Ramos (cell line): ENCODE measurements around the gene NFATC1.

Experiments used
- in situ Hi-C: fragments of 300-500 bp; cut with MboI; formaldehyde crosslinking; loops from one replicate; pipeline ENCODE4 v1.14.3; 2022; ENCODE audit warnings: low sequenced_read_pairs; ENCODE audit not compliant: unreplicated experiment

NFATC1 gene

GRCh38 chr18:79540904-79541282 lies 145.2 kb downstream of the NFATC1 start:
- in situ Hi-C loops = no loop called here

- in situ Hi-C loops = no loop called here
These were observed 146.5 kb downstream of the NFATC1 start for GRCh38 chr18:79542213-79542612.

- in situ Hi-C loops = no loop called here
These were observed 147.4 kb downstream of the NFATC1 start for GRCh38 chr18:79542876-79543750.

GRCh38 chr18:79543861-79544385 lies 148.2 kb downstream of the NFATC1 start:
- in situ Hi-C loops = no loop called here

- in situ Hi-C loops = no loop called here
These were observed 148.7 kb downstream of the NFATC1 start for GRCh38 chr18:79544386-79544963.

- in situ Hi-C loops = no loop called here
These were observed 149.5 kb downstream of the NFATC1 start for GRCh38 chr18:79545255-79545654.

GRCh38 chr18:79545736-79546171 lies 150.0 kb downstream of the NFATC1 start:
- in situ Hi-C loops = no loop called here

- in situ Hi-C loops = no loop called here
These were observed 151.1 kb downstream of the NFATC1 start for GRCh38 chr18:79546781-79547272.

- in situ Hi-C loops = no loop called here
These were observed 151.8 kb downstream of the NFATC1 start for GRCh38 chr18:79547413-79548076.

GRCh38 chr18:79548077-79548450 lies 152.3 kb downstream of the NFATC1 start:
- in situ Hi-C loops = no loop called here

- in situ Hi-C loops = no loop called here
These were observed 152.9 kb downstream of the NFATC1 start for GRCh38 chr18:79548621-79548985.

- in situ Hi-C loops = no loop called here
These were observed 153.4 kb downstream of the NFATC1 start for GRCh38 chr18:79548986-79549637.

- in situ Hi-C loops = no loop called here
These were observed 153.9 kb downstream of the NFATC1 start for GRCh38 chr18:79549638-79550000.

- in situ Hi-C loops = no loop called here
These were observed 156.5 kb downstream of the NFATC1 start for GRCh38 chr18:79552140-79552631.

GRCh38 chr18:79552696-79553095 lies 157.0 kb downstream of the NFATC1 start:
- in situ Hi-C loops = no loop called here

GRCh38 chr18:79553154-79553553 lies 157.4 kb downstream of the NFATC1 start:
- in situ Hi-C loops = no loop called here

GRCh38 chr18:79553696-79554095 lies 158.0 kb downstream of the NFATC1 start:
- in situ Hi-C loops = no loop called here

- in situ Hi-C loops = no loop called here
These were observed 158.6 kb downstream of the NFATC1 start for GRCh38 chr18:79554321-79554720.

GRCh38 chr18:79554945-79555645 lies 159.4 kb downstream of the NFATC1 start:
- in situ Hi-C loops = no loop called here

GRCh38 chr18:79555885-79556284 lies 160.2 kb downstream of the NFATC1 start:
- in situ Hi-C loops = no loop called here
